GM12878 (cell line): ENCODE results near the gene POLR1H. TPM values are rescaled to one million over a fixed set of nuclear protein-coding genes. Genes with fewer than 3 reads are reported as not detected.

Experiments
- CHD2 ChIP-seq: IDR thresholded peaks from 2 replicates; pipeline ENCODE4 v1.6.1; 2011; ENCODE audit warnings: low read depth, low read length, improper control_type of control experiment, borderline replicate concordance
- EED ChIP-seq: sonication (generic); IDR thresholded peaks from 2 replicates; pipeline ENCODE4 v1.6.1; 2016; ENCODE audit warnings: antibody characterized with exemption, low read depth
- IKZF1 ChIP-seq: fragments of 450-650 bp; conservative IDR thresholded peaks from 2 replicates; pipeline ENCODE4 v1.6.1; 2017; ENCODE audit warnings: antibody characterized with exemption, mild to moderate bottlenecking
- JUND ChIP-seq: IDR thresholded peaks from 2 replicates; pipeline ENCODE4 v1.6.1; 2012; ENCODE audit warnings: low read depth, mild to moderate bottlenecking, low read length, improper control_type of control experiment, moderate library complexity
- MEF2A ChIP-seq: IDR thresholded peaks from 2 replicates; pipeline ENCODE4 v1.6.1; 2011; ENCODE audit warnings: low read depth, mild to moderate bottlenecking, low read length, moderate library complexity; ENCODE audit not compliant: insufficient read depth
- MEF2B ChIP-seq: fragments of 450-650 bp; IDR thresholded peaks from 2 replicates; pipeline ENCODE4 v1.6.1; 2018; ENCODE audit warnings: mild to moderate bottlenecking, moderate library complexity; ENCODE audit not compliant: partially characterized antibody, poor library complexity, severe bottlenecking
- MXI1 ChIP-seq: fragments of 150-350 bp; IDR thresholded peaks from 2 replicates; pipeline ENCODE4 v1.6.1; 2011; ENCODE audit warnings: low read depth, mild to moderate bottlenecking, inconsistent platforms, low read length, improper control_type of control experiment
- NR2C2 ChIP-seq: IDR thresholded peaks from 2 replicates; pipeline ENCODE4 v1.6.1; 2011; ENCODE audit warnings: borderline replicate concordance, low read depth; ENCODE audit not compliant: control insufficient read depth, insufficient read length
- RCOR1 ChIP-seq: conservative IDR thresholded peaks from 2 replicates; pipeline ENCODE4 v1.6.1; 2012; ENCODE audit warnings: low read depth, low read length, improper control_type of control experiment
- RELA ChIP-seq: fragments of 450-650 bp; IDR thresholded peaks from 2 replicates; pipeline ENCODE4 v1.8.0; 2014; ENCODE audit warnings: borderline replicate concordance; ENCODE audit not compliant: partially characterized antibody
- SIN3A ChIP-seq: IDR thresholded peaks from 2 replicates; pipeline ENCODE4 v1.6.1; 2012; ENCODE audit warnings: low read depth, low read length, improper control_type of control experiment
- SIX5 ChIP-seq: IDR thresholded peaks from 2 replicates; pipeline ENCODE4 v1.6.1; 2011; ENCODE audit warnings: mild to moderate bottlenecking, low read depth, low read length, moderate library complexity; ENCODE audit not compliant: severe bottlenecking
- SMC3 ChIP-seq: IDR thresholded peaks from 2 replicates; pipeline ENCODE4 v1.6.1; 2011; ENCODE audit warnings: low read length, improper control_type of control experiment, borderline replicate concordance
- SRF ChIP-seq, 2 experiments: IDR thresholded peaks; 2 replicates each; pipeline ENCODE4 v1.6.1; 2011; ENCODE audit warnings: low read depth in 2 of 2, low read length in 2 of 2, mild to moderate bottlenecking in 1 of 2, moderate library complexity in 1 of 2
- TCF3 ChIP-seq: IDR thresholded peaks from 2 replicates; pipeline ENCODE4 v1.6.1; 2012; ENCODE audit warnings: low read depth, mild to moderate bottlenecking, low read length, borderline replicate concordance; ENCODE audit not compliant: insufficient read depth
- YY1 ChIP-seq: IDR thresholded peaks from 2 replicates; pipeline ENCODE4 v1.6.1; 2011; ENCODE audit warnings: low read depth, mild to moderate bottlenecking, low read length
- polyA plus RNA-seq, 11 experiments: library from polyadenylated mRNA; depleted of rRNA in 4 of 11; unstranded in 6 of 11; stranded (reverse) in 5 of 11; fragments of >200 nt; fragmentation: Nextera tagmentation in 4 of 11; fragmentation: Illumina TruSeq in 1 of 11; extraction: Ambion mirVana in 4 of 11; extraction: Trizol in 1 of 11; gene quantifications; 1 replicate in 1 of 11; 2 replicates in 10 of 11; pipeline versions ENCODE4 v1.2.1 to v1.2.3, GENCODE V29; 2011 to 2016; ENCODE audit warnings: inconsistent platforms in 2 of 11, missing spikeins in 2 of 11, low read depth in 1 of 11
- total RNA-seq, 4 experiments: library from RNA; depleted of rRNA in 3 of 4; stranded (reverse); fragments of >200 nt in 3 of 4; fragmentation: Illumina TruSeq in 1 of 4; extraction: Trizol in 1 of 4; gene quantifications; 2 replicates each; pipeline versions ENCODE4 v1.2.1 to v1.2.3, GENCODE V29; 2013 to 2021
- TF ChIP-seq, protein P1 (sequence below): fragments of 450-650 bp; IDR thresholded peaks from 2 replicates; pipeline ENCODE4 v1.6.1; 2018; ENCODE audit warnings: mild to moderate bottlenecking, low read depth, moderate library complexity; ENCODE audit not compliant: partially characterized antibody
- TF ChIP-seq, protein P2 (sequence below): fragments of 450-650 bp; IDR thresholded peaks from 2 replicates; pipeline ENCODE4 v1.6.1; 2016; ENCODE audit warnings: mild to moderate bottlenecking
- TF ChIP-seq, protein P3 (sequence below): IDR thresholded peaks from 2 replicates; pipeline ENCODE4 v1.6.1; 2011; ENCODE audit warnings: borderline replicate concordance, low read depth, mild to moderate bottlenecking, moderate library complexity, low read length; ENCODE audit not compliant: insufficient read depth, poor library complexity, severe bottlenecking

POLR1H gene
- total and polyA plus RNA-seq, 10 of the 15 experiments (the other 5 are each of a cell fraction or from before 2014, with no cell fraction given) = 50.6 to 160 (median 77.7) TPM

DNA sequence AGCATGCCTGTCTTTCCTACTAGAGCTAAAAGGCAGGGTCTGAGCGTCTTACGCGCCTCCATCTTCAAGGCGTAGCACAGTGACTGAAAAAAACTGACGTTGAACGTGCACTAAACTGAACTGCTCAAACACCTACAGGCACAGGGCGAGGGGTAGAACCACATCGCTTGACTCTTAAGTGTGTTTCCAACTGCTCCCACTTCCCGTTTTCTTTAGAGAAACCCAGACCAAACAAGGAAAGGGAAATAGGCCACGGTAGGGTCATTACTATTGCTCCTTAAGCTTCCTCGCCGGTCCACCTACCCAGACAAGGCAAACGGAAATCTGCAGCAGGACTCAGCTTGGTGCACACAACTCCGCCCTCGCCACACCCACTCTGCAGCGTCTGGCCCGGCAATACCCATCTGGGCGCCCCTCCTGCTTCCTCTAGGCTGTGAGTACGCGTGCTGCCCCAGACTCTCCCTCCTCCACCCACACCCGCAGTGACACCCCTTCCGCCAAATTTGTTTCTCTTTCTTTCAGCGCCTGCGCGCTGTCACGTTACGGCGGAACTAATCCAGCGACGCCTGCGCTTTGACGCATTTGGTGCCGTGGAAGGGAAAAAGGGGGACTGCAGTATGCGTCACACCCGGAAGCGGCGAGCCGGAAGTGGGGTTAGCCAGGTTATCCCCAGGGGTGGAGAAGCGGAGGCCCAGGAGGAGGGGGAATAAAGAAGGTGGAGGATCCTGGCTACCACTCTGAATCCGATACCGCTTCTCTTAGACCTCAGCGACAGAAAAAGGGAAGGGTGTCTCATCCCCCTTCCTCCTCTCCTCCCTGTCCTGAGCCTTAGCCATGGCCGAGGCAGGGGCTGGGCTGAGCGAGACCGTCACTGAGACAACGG, 5.8 kb downstream of the POLR1H start, which contains the start of gene PPP1R11 (continued):
- TF ChIP-seq, protein P1, sequence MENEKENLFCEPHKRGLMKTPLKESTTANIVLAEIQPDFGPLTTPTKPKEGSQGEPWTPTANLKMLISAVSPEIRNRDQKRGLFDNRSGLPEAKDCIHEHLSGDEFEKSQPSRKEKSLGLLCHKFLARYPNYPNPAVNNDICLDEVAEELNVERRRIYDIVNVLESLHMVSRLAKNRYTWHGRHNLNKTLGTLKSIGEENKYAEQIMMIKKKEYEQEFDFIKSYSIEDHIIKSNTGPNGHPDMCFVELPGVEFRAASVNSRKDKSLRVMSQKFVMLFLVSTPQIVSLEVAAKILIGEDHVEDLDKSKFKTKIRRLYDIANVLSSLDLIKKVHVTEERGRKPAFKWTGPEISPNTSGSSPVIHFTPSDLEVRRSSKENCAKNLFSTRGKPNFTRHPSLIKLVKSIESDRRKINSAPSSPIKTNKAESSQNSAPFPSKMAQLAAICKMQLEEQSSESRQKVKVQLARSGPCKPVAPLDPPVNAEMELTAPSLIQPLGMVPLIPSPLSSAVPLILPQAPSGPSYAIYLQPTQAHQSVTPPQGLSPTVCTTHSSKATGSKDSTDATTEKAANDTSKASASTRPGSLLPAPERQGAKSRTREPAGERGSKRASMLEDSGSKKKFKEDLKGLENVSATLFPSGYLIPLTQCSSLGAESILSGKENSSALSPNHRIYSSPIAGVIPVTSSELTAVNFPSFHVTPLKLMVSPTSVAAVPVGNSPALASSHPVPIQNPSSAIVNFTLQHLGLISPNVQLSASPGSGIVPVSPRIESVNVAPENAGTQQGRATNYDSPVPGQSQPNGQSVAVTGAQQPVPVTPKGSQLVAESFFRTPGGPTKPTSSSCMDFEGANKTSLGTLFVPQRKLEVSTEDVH = peak; percentile 94
- peak; percentile 83 for TF ChIP-seq CHD2
- no peak for TF ChIP-seq SMC3
- TF ChIP-seq SIX5 = peak; percentile 65
- TF ChIP-seq RELA = peak; percentile 57
- peak; percentile 22; the same call in 1 of the 2 replicates for TF ChIP-seq TCF3
- peak; percentile 84 to 95 for TF ChIP-seq SRF (IDR thresholded peaks at IDR 0.05; ENCODE audit: low read depth in 2 of 2, low read length in 2 of 2)
- TF ChIP-seq, protein P2, sequence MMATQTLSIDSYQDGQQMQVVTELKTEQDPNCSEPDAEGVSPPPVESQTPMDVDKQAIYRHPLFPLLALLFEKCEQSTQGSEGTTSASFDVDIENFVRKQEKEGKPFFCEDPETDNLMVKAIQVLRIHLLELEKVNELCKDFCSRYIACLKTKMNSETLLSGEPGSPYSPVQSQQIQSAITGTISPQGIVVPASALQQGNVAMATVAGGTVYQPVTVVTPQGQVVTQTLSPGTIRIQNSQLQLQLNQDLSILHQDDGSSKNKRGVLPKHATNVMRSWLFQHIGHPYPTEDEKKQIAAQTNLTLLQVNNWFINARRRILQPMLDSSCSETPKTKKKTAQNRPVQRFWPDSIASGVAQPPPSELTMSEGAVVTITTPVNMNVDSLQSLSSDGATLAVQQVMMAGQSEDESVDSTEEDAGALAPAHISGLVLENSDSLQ = peak; percentile 80
- peak; percentile 98 for TF ChIP-seq IKZF1
- TF ChIP-seq EED = peak; percentile 71
- TF ChIP-seq NR2C2 = no peak
- peak; percentile 3; the same call in 1 of the 2 replicates for TF ChIP-seq JUND
- peak; percentile 90 for TF ChIP-seq MXI1
- TF ChIP-seq, protein P3, sequence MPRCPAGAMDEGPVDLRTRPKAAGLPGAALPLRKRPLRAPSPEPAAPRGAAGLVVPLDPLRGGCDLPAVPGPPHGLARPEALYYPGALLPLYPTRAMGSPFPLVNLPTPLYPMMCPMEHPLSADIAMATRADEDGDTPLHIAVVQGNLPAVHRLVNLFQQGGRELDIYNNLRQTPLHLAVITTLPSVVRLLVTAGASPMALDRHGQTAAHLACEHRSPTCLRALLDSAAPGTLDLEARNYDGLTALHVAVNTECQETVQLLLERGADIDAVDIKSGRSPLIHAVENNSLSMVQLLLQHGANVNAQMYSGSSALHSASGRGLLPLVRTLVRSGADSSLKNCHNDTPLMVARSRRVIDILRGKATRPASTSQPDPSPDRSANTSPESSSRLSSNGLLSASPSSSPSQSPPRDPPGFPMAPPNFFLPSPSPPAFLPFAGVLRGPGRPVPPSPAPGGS = peak; percentile 27
- peak; percentile 74 for TF ChIP-seq SIN3A
- TF ChIP-seq MEF2B = peak; percentile 78
- peak; percentile 93; the same call in 1 of the 2 replicates for TF ChIP-seq RCOR1
- TF ChIP-seq MEF2A = 0 out of 2 replicates have a peak, but pooled peaks have one; percentile 13
- peak; percentile 77; the same call in 1 of the 2 replicates for TF ChIP-seq YY1
